H9 (cell line): ENCODE measurements around the gene DPYD. TPM values are rescaled to one million over a fixed set of nuclear protein-coding genes. Genes with fewer than 3 reads are reported as not detected.

ENCODE experiments used
- DNase-seq: peaks from one replicate; pipeline ENCODE4 v3.0.0-alpha.2; 2017
- H2AFZ ChIP-seq: one replicate; pipeline ENCODE4 v1.6.1; 2013; ENCODE audit warnings: mild to moderate bottlenecking, low read length, control low read depth, moderate library complexity
- H2AK5ac ChIP-seq: 2 replicates; pipeline ENCODE4 v1.6.1; 2013; ENCODE audit warnings: low read length, control low read depth, mixed read lengths; ENCODE audit not compliant: insufficient read length
- H2BK120ac ChIP-seq: one replicate; pipeline ENCODE4 v1.6.1; 2013; ENCODE audit warnings: low read depth, mild to moderate bottlenecking, low read length, control low read depth, inconsistent platforms; ENCODE audit not compliant: poor library complexity, severe bottlenecking
- H2BK12ac ChIP-seq: 2 replicates; pipeline ENCODE4 v1.6.1; 2013; ENCODE audit warnings: low read length, control low read depth, mixed read lengths, low read depth; ENCODE audit not compliant: insufficient read length
- H2BK15ac ChIP-seq: 2 replicates; pipeline ENCODE4 v1.6.1; 2013; ENCODE audit warnings: low read depth, low read length, control low read depth
- H2BK20ac ChIP-seq: one replicate; pipeline ENCODE4 v1.6.1; 2013; ENCODE audit warnings: low read depth, mild to moderate bottlenecking, low read length, control low read depth, inconsistent platforms; ENCODE audit not compliant: poor library complexity, severe bottlenecking
- H2BK5ac ChIP-seq: 2 replicates; pipeline ENCODE4 v1.6.1; 2013; ENCODE audit warnings: low read length, control low read depth, mixed read lengths; ENCODE audit not compliant: insufficient read length
- H3K14ac ChIP-seq: 2 replicates; pipeline ENCODE4 v1.6.1; 2013; ENCODE audit warnings: low read length, control low read depth; ENCODE audit not compliant: insufficient read depth
- H3K18ac ChIP-seq: 2 replicates; pipeline ENCODE4 v1.6.1; 2013; ENCODE audit warnings: low read depth, mild to moderate bottlenecking, mixed read lengths, low read length, control low read depth; ENCODE audit not compliant: insufficient read length
- H3K23ac ChIP-seq: 2 replicates; pipeline ENCODE4 v1.6.1; 2013; ENCODE audit warnings: low read length, control low read depth, mixed read lengths, low read depth; ENCODE audit not compliant: insufficient read length
- H3K23me2 ChIP-seq: 2 replicates; pipeline ENCODE4 v1.6.1; 2013; ENCODE audit warnings: low read depth, mild to moderate bottlenecking, mixed read lengths, low read length, control low read depth; ENCODE audit not compliant: insufficient read length, poor library complexity, severe bottlenecking
- H3K27ac ChIP-seq: 2 replicates; pipeline ENCODE4 v1.5.1; 2013; ENCODE audit warnings: low read length, control low read depth, mixed read lengths, low read depth; ENCODE audit not compliant: insufficient read length
- H3K27me3 ChIP-seq: 2 replicates; pipeline ENCODE4 v1.6.1; 2013; ENCODE audit warnings: low read length, control low read depth, inconsistent platforms; ENCODE audit not compliant: insufficient read depth
- H3K4ac ChIP-seq: 2 replicates; pipeline ENCODE4 v1.6.1; 2013; ENCODE audit warnings: low read depth, mild to moderate bottlenecking, control low read depth, inconsistent platforms, low read length, moderate library complexity
- H3K4me1 ChIP-seq: 2 replicates; pipeline ENCODE4 v1.6.1; 2013; ENCODE audit warnings: low read length, control low read depth, inconsistent platforms; ENCODE audit not compliant: insufficient read depth
- H3K4me2 ChIP-seq: 2 replicates; pipeline ENCODE4 v1.6.1; 2013; ENCODE audit warnings: low read length, control low read depth, mixed read lengths; ENCODE audit not compliant: insufficient read length, insufficient read depth
- H3K56ac ChIP-seq: 2 replicates; pipeline ENCODE4 v1.6.1; 2013; ENCODE audit warnings: low read depth, mild to moderate bottlenecking, mixed read lengths, low read length, control low read depth; ENCODE audit not compliant: insufficient read length
- H3K79me1 ChIP-seq: 2 replicates; pipeline ENCODE4 v1.6.1; 2013; ENCODE audit warnings: low read depth, mild to moderate bottlenecking, moderate library complexity, low read length, control low read depth, inconsistent platforms; ENCODE audit not compliant: insufficient read depth, poor library complexity, severe bottlenecking
- H3K79me2 ChIP-seq: 2 replicates; pipeline ENCODE4 v1.6.1; 2013; ENCODE audit warnings: low read length, control low read depth, inconsistent platforms; ENCODE audit not compliant: insufficient read depth
- H3K9ac ChIP-seq: 2 replicates; pipeline ENCODE4 v1.6.1; 2013; ENCODE audit warnings: low read length, control low read depth, mixed read lengths; ENCODE audit not compliant: insufficient read length; ENCODE audit errors: extremely low read depth
- H3K9me3 ChIP-seq: one replicate; pipeline ENCODE4 v1.6.1; 2013; ENCODE audit warnings: low read depth, low read length, inconsistent platforms; ENCODE audit not compliant: control insufficient read depth
- H3T11ph ChIP-seq: one replicate; pipeline ENCODE4 v1.6.1; 2013; ENCODE audit warnings: mild to moderate bottlenecking, low read length, control low read depth, inconsistent platforms
- H4K20me1 ChIP-seq: one replicate; pipeline ENCODE4 v1.6.1; 2013; ENCODE audit not compliant: control insufficient read depth, insufficient read length, insufficient read depth
- H4K5ac ChIP-seq: 2 replicates; pipeline ENCODE4 v1.6.1; 2013; ENCODE audit warnings: low read depth, mild to moderate bottlenecking, mixed read lengths, low read length, control low read depth; ENCODE audit not compliant: insufficient read length
- H4K8ac ChIP-seq: replicated peaks from 2 replicates; pipeline ENCODE4 v1.6.1; 2013; ENCODE audit warnings: low read length, control low read depth, mixed read lengths, low read depth; ENCODE audit not compliant: insufficient read length
- H4K91ac ChIP-seq: 2 replicates; pipeline ENCODE4 v1.6.1; 2013; ENCODE audit warnings: low read depth, mild to moderate bottlenecking, moderate library complexity, mixed read lengths, low read length, control low read depth; ENCODE audit not compliant: insufficient read length
- H3K27ac Mint-ChIP-seq, 3 experiments: 2 replicates in 2 of 3; 3 replicates in 1 of 3; pipeline ENCODE4 v1.8.0; 2020 to 2021; ENCODE audit warnings: mixed read lengths in 3 of 3, mild to moderate bottlenecking in 1 of 3, moderate library complexity in 1 of 3
- H3K27me3 Mint-ChIP-seq: 2 replicates; pipeline ENCODE4 v1.8.0; 2021; ENCODE audit warnings: low read depth, mild to moderate bottlenecking, moderate library complexity, mixed read lengths
- H3K36me3 Mint-ChIP-seq, 3 experiments: 2 replicates in 2 of 3; 3 replicates in 1 of 3; pipeline ENCODE4 v1.8.0; 2020 to 2021; ENCODE audit warnings: low read depth in 3 of 3, mixed read lengths in 3 of 3; ENCODE audit not compliant: insufficient read depth in 1 of 3
- H3K4me1 Mint-ChIP-seq, 2 experiments: 2 replicates each; pipeline ENCODE4 v1.8.0; 2020; ENCODE audit warnings: mixed read lengths in 2 of 2
- H3K4me3 Mint-ChIP-seq, 2 experiments: 2 replicates in 1 of 2; 3 replicates in 1 of 2; pipeline ENCODE4 v1.8.0; 2020 to 2021; ENCODE audit warnings: mild to moderate bottlenecking in 2 of 2, mixed read lengths in 2 of 2, moderate library complexity in 1 of 2
- H3K9me3 Mint-ChIP-seq, 2 experiments: 2 replicates in 1 of 2; 3 replicates in 1 of 2; pipeline ENCODE4 v1.8.0; 2020; ENCODE audit warnings: mild to moderate bottlenecking in 2 of 2, mixed read lengths in 2 of 2, moderate library complexity in 1 of 2
- CTCF ChIP-seq: fragments of 200-600 bp; sonication (generic); conservative IDR thresholded peaks from 3 replicates; pipeline ENCODE4 v1.8.0; 2021; ENCODE audit warnings: antibody characterized with exemption, mild to moderate bottlenecking
- total RNA-seq: library from RNA; stranded (reverse); gene quantifications from 2 replicates; pipeline ENCODE4 v1.2.1, GENCODE V29; 2021

The DPYD gene
- total RNA-seq, 1 experiment from 2014 or later, result 0.37 TPM

GRCh38 chr1:97726386-97726785 is 194.4 kb downstream of the DPYD start:
- no peak overlapping the region for H2BK120ac ChIP-seq
- no peak overlapping the region for H4K5ac ChIP-seq
- no peaks in the 10 kb centered on the region for H3K9me3 ChIP-seq
- no peak overlapping the region for H4K91ac ChIP-seq
- no peak overlapping the region for H2BK5ac ChIP-seq
- no peak for DNase-seq
- H3K9ac ChIP-seq, result no peak overlapping the region
- H2BK12ac ChIP-seq, result no peak overlapping the region
- no peak overlapping the region for H2AFZ ChIP-seq
- no peaks in the 10 kb centered on the region for H3K23me2 ChIP-seq
- H3K23ac ChIP-seq, result no peak overlapping the region
- H3K27me3 ChIP-seq, result no peaks in the 10 kb centered on the region
- no peak overlapping the region for H3K27ac Mint-ChIP-seq
- TF ChIP-seq CTCF, result no peak
- no peaks in the 10 kb centered on the region for H3K4me1 ChIP-seq
- no peaks in the 10 kb centered on the region; a peak in 1 of 5 replicates for H3K9me3 Mint-ChIP-seq
- H3K14ac ChIP-seq, result no peak overlapping the region
- H2AK5ac ChIP-seq, result no peak overlapping the region
- H3K4ac ChIP-seq, result no peak overlapping the region
- H3K36me3 Mint-ChIP-seq, result no peaks in the 10 kb centered on the region
- H4K20me1 ChIP-seq, result no peaks in the 10 kb centered on the region
- no peaks in the 10 kb centered on the region for H3K79me1 ChIP-seq
- no peak overlapping the region for H3K18ac ChIP-seq
- H4K8ac ChIP-seq, result no peak overlapping the region
- no peak overlapping the region for H2BK15ac ChIP-seq
- H3T11ph ChIP-seq, result no peak overlapping the region
- no peaks in the 10 kb centered on the region for H3K4me1 Mint-ChIP-seq
- H3K4me3 Mint-ChIP-seq, result no peak overlapping the region
- H3K56ac ChIP-seq, result no peak overlapping the region
- no peaks in the 10 kb centered on the region for H3K79me2 ChIP-seq
- H2BK20ac ChIP-seq, result no peak overlapping the region
- H3K27me3 Mint-ChIP-seq, result no peaks in the 10 kb centered on the region
- H3K27ac ChIP-seq, result no peak overlapping the region
- H3K4me2 ChIP-seq, result no peak overlapping the region
